Measurements from ENCODE around the gene PSMB10. TPM values are rescaled to one million over a fixed set of nuclear protein-coding genes. Genes with fewer than 3 reads are reported as not detected.

PSMB10 gene
- total RNA-seq, 1 donor from 2014 or later, result 28.7 TPM

Small RNA genes lying within 50 kb of the gene (small RNA-seq; reads per million reads assigned to genes)
- gene NRN1L, result not detected

Other genes with a start within 250 kb of the PSMB10 start
- gene GFOD2, start 217.5 kb downstream of the PSMB10 start, total RNA-seq, result 12.5 TPM
- gene RANBP10, start 130.3 kb downstream of the PSMB10 start, total RNA-seq, result 4.7 TPM
- gene TSNAXIP1, start 130.0 kb downstream of the PSMB10 start, total RNA-seq, result 0.52 TPM
- gene THAP11, start 94.5 kb downstream of the PSMB10 start, total RNA-seq, result 35.5 TPM
- 94.5 TPM for gene NUTF2, start 89.9 kb downstream of the PSMB10 start, total RNA-seq
- gene CENPT, start 89.2 kb downstream of the PSMB10 start, total RNA-seq, result 14.6 TPM
- 66.3 TPM for gene EDC4, start 63.8 kb downstream of the PSMB10 start, total RNA-seq
- 1.0 TPM for gene NRN1L, start 52.0 kb downstream of the PSMB10 start, total RNA-seq
- 9.9 TPM for gene PSKH1, start 43.6 kb downstream of the PSMB10 start, total RNA-seq
- 1.0 TPM for gene CTRL, start 5.0 kb downstream of the PSMB10 start, total RNA-seq
- gene LCAT, start 7.3 kb upstream of the PSMB10 start, total RNA-seq, result 4.2 TPM
- gene SLC12A4, start 31.8 kb upstream of the PSMB10 start, total RNA-seq, result 27.1 TPM
- gene DPEP3, start 43.6 kb upstream of the PSMB10 start, total RNA-seq, result not detected
- 1.0 TPM for gene DPEP2, start 62.6 kb upstream of the PSMB10 start, total RNA-seq
- gene DPEP2NB, start 79.1 kb upstream of the PSMB10 start, total RNA-seq, result not detected
- gene DDX28, start 86.4 kb upstream of the PSMB10 start, total RNA-seq, result 14.1 TPM
- 15.1 TPM for gene DUS2, start 86.4 kb upstream of the PSMB10 start, total RNA-seq
- 29.2 TPM for gene NFATC3, start 148.5 kb upstream of the PSMB10 start, total RNA-seq

All from skeletal muscle tissue (tissue), 2 donors.